GM12864 (cell line): ENCODE data around the gene SOX10.

ENCODE experiments used
- DNase-seq: peaks from one replicate; pipeline ENCODE4 v3.0.0-alpha.2; 2011; ENCODE audit warnings: low read depth
- H3K4me3 ChIP-seq: 2 replicates; pipeline ENCODE4 v1.5.1; 2011; ENCODE audit warnings: mild to moderate bottlenecking, low read depth, low read length, control low read depth
- TF ChIP-seq, protein P1 (sequence below): IDR thresholded peaks from 2 replicates; pipeline ENCODE4 v1.5.1; 2011; ENCODE audit warnings: low read depth, mild to moderate bottlenecking, moderate library complexity, low read length, control low read depth, inconsistent platforms; ENCODE audit errors: missing control alignments

Gene SOX10

DNA sequence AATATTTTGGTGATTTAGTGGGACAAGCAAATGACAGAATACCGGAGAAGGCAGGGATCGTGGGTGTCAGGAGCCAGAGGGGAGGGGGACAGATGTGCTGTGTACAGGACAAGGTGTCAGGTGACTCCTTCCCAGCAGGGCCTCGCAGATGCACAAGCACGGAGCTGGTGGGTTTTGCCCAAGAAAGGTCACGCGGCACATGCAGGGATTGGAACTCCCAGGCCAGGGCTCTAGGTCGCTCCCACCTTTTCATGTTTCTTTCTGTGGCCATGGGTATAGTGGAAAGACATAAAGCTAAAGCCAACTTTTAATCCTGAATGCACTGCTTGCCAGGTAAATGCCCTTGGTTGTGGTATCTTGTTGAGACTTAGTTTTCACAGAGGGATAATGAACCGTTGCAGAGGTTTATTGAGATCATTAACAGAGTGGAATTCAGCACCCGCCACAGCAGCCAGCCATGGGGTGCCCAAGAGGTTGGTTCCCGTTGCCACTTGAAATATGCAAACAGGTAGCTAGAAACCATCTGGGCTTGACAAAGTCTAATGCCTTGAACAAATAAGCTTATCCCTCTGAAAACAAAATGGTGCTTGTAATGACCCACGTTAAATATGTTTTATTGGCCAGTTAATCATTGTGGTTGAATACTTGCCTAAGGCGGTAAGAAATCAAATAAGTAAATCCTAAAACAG, 41.1 kb downstream of the SOX10 start:
- TF ChIP-seq, protein P1, sequence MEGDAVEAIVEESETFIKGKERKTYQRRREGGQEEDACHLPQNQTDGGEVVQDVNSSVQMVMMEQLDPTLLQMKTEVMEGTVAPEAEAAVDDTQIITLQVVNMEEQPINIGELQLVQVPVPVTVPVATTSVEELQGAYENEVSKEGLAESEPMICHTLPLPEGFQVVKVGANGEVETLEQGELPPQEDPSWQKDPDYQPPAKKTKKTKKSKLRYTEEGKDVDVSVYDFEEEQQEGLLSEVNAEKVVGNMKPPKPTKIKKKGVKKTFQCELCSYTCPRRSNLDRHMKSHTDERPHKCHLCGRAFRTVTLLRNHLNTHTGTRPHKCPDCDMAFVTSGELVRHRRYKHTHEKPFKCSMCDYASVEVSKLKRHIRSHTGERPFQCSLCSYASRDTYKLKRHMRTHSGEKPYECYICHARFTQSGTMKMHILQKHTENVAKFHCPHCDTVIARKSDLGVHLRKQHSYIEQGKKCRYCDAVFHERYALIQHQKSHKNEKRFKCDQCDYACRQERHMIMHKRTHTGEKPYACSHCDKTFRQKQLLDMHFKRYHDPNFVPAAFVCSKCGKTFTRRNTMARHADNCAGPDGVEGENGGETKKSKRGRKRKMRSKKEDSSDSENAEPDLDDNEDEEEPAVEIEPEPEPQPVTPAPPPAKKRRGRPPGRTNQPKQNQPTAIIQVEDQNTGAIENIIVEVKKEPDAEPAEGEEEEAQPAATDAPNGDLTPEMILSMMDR: no peak
- no peak for DNase-seq
- H3K4me3 ChIP-seq: no peak overlapping the region

- H3K4me3 ChIP-seq: no peak overlapping the region
- TF ChIP-seq, protein P1: no peak
- no peak for DNase-seq
Observed at GRCh38 chr22:37942133-37942532, 42.2 kb downstream of the SOX10 start.

- no peak for DNase-seq
- TF ChIP-seq, protein P1: no peak
- no peak overlapping the region for H3K4me3 ChIP-seq
Observed at GRCh38 chr22:37940698-37941376, 43.5 kb downstream of the SOX10 start.

DNA sequence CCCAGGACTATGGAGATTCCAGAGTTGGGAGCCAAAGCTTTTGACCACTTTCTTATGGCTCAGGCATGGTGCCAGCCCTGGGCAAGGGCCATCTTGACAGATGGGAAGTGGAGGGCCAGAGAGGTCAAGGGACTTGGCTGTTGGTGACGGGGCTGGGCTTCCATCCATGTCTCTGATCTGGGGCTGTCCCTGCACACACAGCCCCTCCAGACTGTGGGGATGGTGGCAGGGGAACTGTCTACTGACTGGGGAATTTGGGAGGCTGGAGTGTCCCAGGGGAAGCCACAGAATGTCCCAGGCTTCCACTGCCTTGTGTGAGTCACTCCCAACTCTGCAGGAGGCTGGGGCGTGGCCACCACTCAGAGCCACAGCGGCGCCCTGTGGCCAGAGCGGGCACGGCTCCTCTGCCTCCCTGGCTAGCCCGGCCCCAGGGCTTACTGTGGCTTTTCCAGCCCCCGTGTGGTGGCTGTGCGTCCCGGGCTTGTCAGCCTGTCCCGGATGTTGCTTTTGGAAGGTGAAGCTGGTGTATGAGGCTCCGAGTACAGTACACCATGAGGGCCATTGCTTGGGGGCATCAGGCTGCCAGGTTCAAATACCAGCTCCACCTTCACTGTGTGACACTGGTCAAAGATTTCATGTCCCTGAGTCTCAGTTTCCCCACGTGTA, 50.5 kb downstream of the SOX10 start:
- TF ChIP-seq, protein P1: peak; percentile 97
- H3K4me3 ChIP-seq: no peak overlapping the region
- peak; percentile 40 for DNase-seq

- H3K4me3 ChIP-seq: no peak overlapping the region
- DNase-seq: no peak
- TF ChIP-seq, protein P1: no peak
Observed at GRCh38 chr22:37932821-37933578, 51.4 kb downstream of the SOX10 start.

DNA sequence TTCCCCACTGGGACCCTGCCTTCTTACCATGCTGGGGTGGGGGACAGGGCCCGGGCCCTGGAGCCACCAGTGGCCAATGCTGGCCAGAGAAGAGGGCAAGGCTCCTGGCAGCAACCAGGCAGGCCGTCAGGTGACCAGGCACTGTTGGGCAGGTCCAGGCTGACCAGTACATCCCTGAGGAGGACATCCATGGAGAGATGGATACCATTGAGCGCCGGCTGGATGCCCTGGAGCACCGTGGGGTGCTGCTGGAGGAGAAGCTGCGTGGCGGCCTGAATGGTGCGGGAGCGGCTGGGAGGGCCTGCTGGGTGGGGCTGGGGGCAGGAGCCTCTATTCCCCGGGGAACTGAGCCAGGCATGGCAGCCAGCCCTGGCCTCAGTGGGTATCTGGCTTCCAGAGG, 52.0 kb downstream of the SOX10 start:
- TF ChIP-seq, protein P1: no peak
- no peak overlapping the region for H3K4me3 ChIP-seq
- no peak for DNase-seq
